GM23338 (cell line): ENCODE measurements around the gene CRNKL1.

Experiments
- CREB1 ChIP-seq: fragments of 250-450 bp; sonication (Bioruptor Pico); IDR thresholded peaks from 2 replicates; pipeline ENCODE4 v1.5.0; 2020; ENCODE audit warnings: low read depth, mild to moderate bottlenecking, moderate library complexity
- CTCF ChIP-seq, 2 experiments: fragments of 200-600 bp in 1 of 2; sonication (generic) in 1 of 2; conservative IDR thresholded peaks; 2 replicates each; pipeline versions ENCODE4 v1.5.1 to v1.6.1; 2016 to 2017; ENCODE audit warnings: antibody characterized with exemption in 2 of 2, low read depth in 2 of 2, mild to moderate bottlenecking in 2 of 2, moderate library complexity in 1 of 2
- ETS1 ChIP-seq: IDR thresholded peaks from 2 replicates; pipeline ENCODE4 v1.6.1; 2016; ENCODE audit warnings: antibody characterized with exemption
- EZH2 ChIP-seq: fragments of 200-600 bp; sonication (generic); IDR thresholded peaks from one replicate; pipeline ENCODE4 v1.8.0; 2017; ENCODE audit warnings: antibody characterized with exemption, mild to moderate bottlenecking, low read depth; ENCODE audit not compliant: unreplicated experiment
- JUNB ChIP-seq: IDR thresholded peaks from one replicate; pipeline ENCODE4 v1.6.1; 2016; ENCODE audit warnings: antibody characterized with exemption; ENCODE audit not compliant: unreplicated experiment
- POLR2AphosphoS5 ChIP-seq: IDR thresholded peaks from 2 replicates; pipeline ENCODE4 v1.6.1; 2016; ENCODE audit warnings: antibody characterized with exemption, low read depth

GRCh38 chr20:20100881-20101280 lies 48.6 kb upstream of the CRNKL1 start:
- TF ChIP-seq CREB1 (no peak), POLR2AphosphoS5 (no peak), EZH2 (no peak), CTCF (conservative IDR thresholded peaks at IDR 0.05; ENCODE audit: low read depth in 2 of 2) (no peak), JUNB (no peak), ETS1 (no peak)
